PC-3 (cell line): ENCODE results near the gene E2F2. TPM values are rescaled to one million over a fixed set of nuclear protein-coding genes. Genes with fewer than 3 reads are reported as not detected.

Experiments used
- ATAC-seq: fragments of 200-7000 bp; cut with Tn5 transposase; 2 replicates; pipeline ENCODE4 v1.9.1; 2020; ENCODE audit warnings: mild to moderate bottlenecking, moderate library complexity
- BruUV-seq: library from RNA; stranded (reverse); fragments of 400-500 nt; replicated peaks from 2 replicates; lab custom pipeline; 2021; lab: Mats Ljungman, UMichigan
- CTCF ChIA-PET: fragments of 300-600 bp; sonication (Branson Sonifier 250); formaldehyde crosslinking; loops from one replicate; lab custom pipeline; 2022; ENCODE audit warnings: antibody characterized with exemption; lab: Charles Lee
- POLR2A ChIA-PET: fragments of 300-600 bp; sonication (Branson Sonifier 250); formaldehyde crosslinking; loops from one replicate; lab custom pipeline; 2022; ENCODE audit warnings: antibody characterized with exemption; ENCODE audit not compliant: unreplicated experiment; lab: Charles Lee
- DNase-seq: peaks from one replicate; pipeline ENCODE4 v3.0.0-alpha.2; 2015
- H2AFZ ChIP-seq: fragments of 300-600 bp; sonication (generic); 2 replicates; pipeline ENCODE4 v1.6.0; 2016; ENCODE audit warnings: antibody characterized with exemption, low read length
- H3F3A ChIP-seq: fragments of 300-600 bp; sonication (generic); one replicate; pipeline ENCODE4 v1.6.0; 2017; ENCODE audit warnings: antibody characterized with exemption, low read length, control low read depth, mild to moderate bottlenecking; ENCODE audit not compliant: unreplicated experiment
- H3K27ac ChIP-seq: fragments of 300-600 bp; sonication (generic); 2 replicates; pipeline ENCODE4 v1.5.1; 2016; ENCODE audit warnings: mild to moderate bottlenecking, low read length
- H3K27me3 ChIP-seq: fragments of 300-600 bp; sonication (generic); 2 replicates; pipeline ENCODE4 v1.6.1; 2016; ENCODE audit warnings: low read length, mixed read lengths
- H3K36me3 ChIP-seq: fragments of 300-600 bp; sonication (generic); 2 replicates; pipeline ENCODE4 v1.6.1; 2016; ENCODE audit warnings: low read depth, mixed run types, low read length, mixed read lengths
- H3K4me1 ChIP-seq: fragments of 300-600 bp; sonication (generic); 2 replicates; pipeline ENCODE4 v1.5.1; 2016; ENCODE audit warnings: low read length; ENCODE audit not compliant: insufficient read depth
- H3K4me2 ChIP-seq: fragments of 300-600 bp; sonication (generic); 2 replicates; pipeline ENCODE4 v1.6.0; 2016; ENCODE audit warnings: low read length
- H3K4me3 ChIP-seq: fragments of 300-600 bp; sonication (generic); 2 replicates; pipeline ENCODE4 v1.5.1; 2016; ENCODE audit warnings: mild to moderate bottlenecking, low read length, mixed read lengths
- H3K79me2 ChIP-seq: fragments of 300-600 bp; sonication (generic); 2 replicates; pipeline ENCODE4 v1.6.1; 2017; ENCODE audit warnings: low read length, mixed read lengths
- H3K9ac ChIP-seq: fragments of 300-600 bp; sonication (generic); 2 replicates; pipeline ENCODE4 v1.6.0; 2016; ENCODE audit warnings: mild to moderate bottlenecking, low read length
- H3K9me2 ChIP-seq: fragments of 300-600 bp; sonication (generic); replicated peaks from 2 replicates; pipeline ENCODE4 v1.6.1; 2016; ENCODE audit warnings: mixed run types, low read length, mixed read lengths
- H3K9me3 ChIP-seq: fragments of 300-600 bp; sonication (generic); 2 replicates; pipeline ENCODE4 v1.6.1; 2016; ENCODE audit warnings: low read length, mixed read lengths
- H4K20me1 ChIP-seq: fragments of 300-600 bp; sonication (generic); 2 replicates; pipeline ENCODE4 v1.6.1; 2016; ENCODE audit warnings: low read length, mixed read lengths
- CTCF ChIP-seq: fragments of 300-600 bp; sonication (generic); conservative IDR thresholded peaks from 2 replicates; pipeline ENCODE4 v1.5.1; 2017; ENCODE audit warnings: antibody characterized with exemption, low read depth, mild to moderate bottlenecking, low read length
- EZH2 ChIP-seq: fragments of 300-600 bp; sonication (generic); IDR thresholded peaks from one replicate; pipeline ENCODE4 v1.6.1; 2017; ENCODE audit warnings: antibody characterized with exemption, mild to moderate bottlenecking, low read length; ENCODE audit not compliant: unreplicated experiment
- EZH2phosphoT487 ChIP-seq: fragments of 300-600 bp; sonication (generic); IDR thresholded peaks from 2 replicates; pipeline ENCODE4 v1.6.1; 2018; ENCODE audit warnings: mild to moderate bottlenecking, antibody characterized with exemption, low read length, borderline replicate concordance
- intact Hi-C: fragments of 100-400 bp; cut with micrococcal nuclease; formaldehyde crosslinking; loops from 2 replicates; pipeline ENCODE4 v1.9.0; 2023
- total RNA-seq: library from RNA; depleted of rRNA; stranded (reverse); fragments of >200 nt; gene quantifications from 2 replicates; pipeline ENCODE4 v1.2.3, GENCODE V29; 2014

E2F2 gene
- total RNA-seq, 1 experiment from 2014 or later = 7.0 TPM

GRCh38 chr1:23530087-23530746, 816 bp downstream of the E2F2 start:
- Histone ChIP-seq H3F3A (no peaks in the 10 kb centered on the region), H2AFZ (peak overlapping the region; percentile 93), H3K9me2 (no peaks in the 10 kb centered on the region), H3K4me3 (peak overlapping the region; percentile 71), H3K27me3 (no peaks in the 10 kb centered on the region), H4K20me1 (no peaks in the 10 kb centered on the region), H3K79me2 (peaks cover 15% of the 10 kb centered on the region), H3K36me3 (no peaks in the 10 kb centered on the region), H3K9ac (peak overlapping the region; percentile 83), H3K4me2 (peak overlapping the region; percentile 97), H3K27ac (no peak overlapping the region), H3K9me3 (no peaks in the 10 kb centered on the region), H3K4me1 (peaks cover 55% of the 10 kb centered on the region)
- ATAC-seq = no peak
- intact Hi-C loops = no loop called here
- no peak for DNase-seq
- ChIA-PET POLR2A (no interaction called here), CTCF (no interaction called here)
- BruUV-seq = no TSS peak
- no peak for TF ChIP-seq EZH2phosphoT487

GRCh38 chr1:23529146-23530086, 1.6 kb downstream of the E2F2 start:
- Histone ChIP-seq H3K27ac (no peak overlapping the region), H3K4me3 (peak overlapping the region; percentile 71), H3K27me3 (no peaks in the 10 kb centered on the region), H3K9me3 (no peaks in the 10 kb centered on the region), H3K9ac (peak overlapping the region; percentile 83), H3K4me2 (peak overlapping the region; percentile 97), H3K79me2 (peaks cover 15% of the 10 kb centered on the region), H4K20me1 (no peaks in the 10 kb centered on the region), H2AFZ (no peak overlapping the region), H3K9me2 (no peaks in the 10 kb centered on the region), H3K4me1 (peaks cover 63% of the 10 kb centered on the region), H3K36me3 (no peaks in the 10 kb centered on the region), H3F3A (no peaks in the 10 kb centered on the region)
- DNase-seq (peak; percentile 27), ATAC-seq (no peak)
- ChIA-PET POLR2A (no interaction called here), CTCF (no interaction called here)
- TF ChIP-seq CTCF = no peak
- no peak for TF ChIP-seq EZH2phosphoT487
- no peak for TF ChIP-seq EZH2
- BruUV-seq = no TSS peak
- intact Hi-C loops = no loop called here

GRCh38 chr1:23528250-23528978, 2.6 kb downstream of the E2F2 start:
- Histone ChIP-seq H3F3A (no peaks in the 10 kb centered on the region), H3K79me2 (peaks cover 15% of the 10 kb centered on the region), H3K27me3 (no peaks in the 10 kb centered on the region), H2AFZ (peak overlapping the region; percentile 42), H3K9me3 (no peaks in the 10 kb centered on the region), H4K20me1 (no peaks in the 10 kb centered on the region), H3K36me3 (no peaks in the 10 kb centered on the region), H3K9ac (no peak overlapping the region), H3K27ac (peak overlapping the region; percentile 60), H3K4me2 (peak overlapping the region; percentile 97), H3K4me3 (0 out of 2 replicates have a peak overlapping the region, but pooled peaks have one; percentile 17), H3K9me2 (no peaks in the 10 kb centered on the region), H3K4me1 (peaks cover 68% of the 10 kb centered on the region)
- TF ChIP-seq EZH2 (no peak), EZH2phosphoT487 (no peak), CTCF (no peak)
- no TSS peak for BruUV-seq
- ChIA-PET POLR2A (no interaction called here), CTCF (interaction anchor here (0.5 to 1.7 kb wide), 5 partner anchors 31 to 184 kb away, joined by 3 to 13 read pairs (median 6); partner anchors contain the start of gene HNRNPR)
- ATAC-seq = peak; percentile 77
- DNase-seq = peak; percentile 97
- intact Hi-C loops = no loop called here
